ENCODE results near the gene NPTX1. TPM values are rescaled to one million over a fixed set of nuclear protein-coding genes. Genes with fewer than 3 reads are reported as not detected.
"Not testable (repeated sequence)": the region's sequence is repeated elsewhere in the genome, so short reads cannot be mapped to it uniquely, and the experiment has no call there.

Gene NPTX1
- 0.07 TPM in 2 replicates for total RNA-seq

DNA sequence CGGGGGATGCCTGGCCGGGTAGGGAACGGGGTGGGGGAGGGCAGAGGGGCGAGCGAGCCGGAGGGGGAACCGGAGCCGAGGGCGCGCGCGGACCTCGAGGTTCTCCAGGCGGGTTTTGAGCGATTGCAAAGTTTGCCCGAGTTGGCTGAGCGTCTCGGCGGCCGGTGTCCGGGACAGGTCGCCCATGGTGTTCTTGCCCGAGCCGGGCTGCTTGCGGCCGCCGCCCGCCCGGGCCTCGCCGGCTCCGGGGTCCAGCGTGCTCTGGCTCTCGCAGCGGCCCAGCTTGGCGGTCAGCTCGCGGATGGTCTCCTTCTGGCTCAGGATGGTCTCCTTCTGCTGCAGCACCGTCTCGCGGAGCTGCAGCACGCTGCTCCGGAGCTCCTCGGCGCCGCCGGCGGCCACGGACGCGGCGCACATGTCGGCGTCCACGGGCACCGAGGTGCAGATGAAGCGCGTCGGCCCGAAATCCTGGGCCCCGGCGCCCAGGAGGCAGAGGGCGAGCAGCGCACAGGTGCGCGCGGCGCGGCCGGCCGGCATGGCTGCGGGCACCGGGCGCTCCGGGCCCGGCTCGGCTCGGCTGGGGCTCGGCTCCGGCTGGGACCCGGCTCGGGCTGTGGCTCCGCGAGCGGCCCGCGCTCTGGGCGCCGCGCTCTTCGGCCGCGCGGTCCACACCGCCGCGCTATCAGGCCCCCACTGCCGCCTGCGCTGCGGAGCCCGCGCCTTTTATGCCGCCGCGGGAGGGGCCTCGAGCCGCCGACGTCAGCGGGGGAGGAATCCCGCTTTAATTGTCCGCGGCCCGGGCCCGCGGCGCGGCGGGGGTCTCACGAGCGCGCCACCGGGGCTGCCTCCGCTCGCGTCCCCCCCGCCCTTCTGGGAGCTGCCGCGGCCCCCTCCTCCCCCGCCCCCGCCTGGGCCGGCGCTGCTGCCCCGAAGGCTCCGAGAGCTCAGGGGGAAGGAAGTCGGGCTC is at the start of gene NPTX1:
TSS of gene NPTX1 (minus strand) at position 698 of the 967 bp plus-strand sequence. CDS start at position 537, 161 bp downstream.
- no peak for DNase-seq (ENCODE audit: low read depth, low spot score)

DNA sequence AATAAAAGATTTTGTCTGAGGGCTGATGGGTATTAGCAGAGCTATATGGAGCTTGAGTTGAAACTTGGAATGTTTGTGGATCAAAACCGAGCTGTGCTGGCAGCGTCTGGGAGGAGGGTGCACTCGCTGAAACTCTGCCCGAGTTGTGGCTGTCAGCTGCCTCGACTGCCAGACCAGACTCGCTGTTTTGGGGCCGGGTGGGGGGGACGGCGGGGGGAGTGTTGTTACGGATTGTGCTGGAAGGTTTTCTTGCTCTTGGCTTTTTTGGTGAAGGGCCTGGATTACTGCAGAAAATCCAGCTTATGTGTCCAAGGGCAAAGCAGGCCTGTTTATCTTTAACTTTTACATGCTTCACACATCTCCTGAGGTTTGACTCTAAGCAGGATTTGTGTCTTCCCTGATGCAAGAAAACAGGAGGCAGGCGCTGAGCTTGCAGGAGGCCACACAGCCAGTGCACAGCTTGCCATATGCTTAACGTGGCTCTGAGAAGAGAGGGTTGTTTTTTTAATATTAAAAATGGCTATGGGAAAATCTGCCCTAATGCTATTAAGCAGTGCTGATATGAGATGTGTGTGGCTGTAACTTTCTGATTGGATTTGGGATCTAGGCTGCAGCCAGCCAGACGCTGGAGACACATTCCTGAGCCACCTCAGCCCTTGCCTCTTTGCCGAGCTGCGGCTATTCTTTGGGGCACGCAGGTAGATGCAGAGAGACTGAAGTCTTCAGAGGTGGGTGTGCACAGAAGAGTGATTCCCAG is 47.7 kb upstream of the NPTX1 start:
- DNase-seq (ENCODE audit: low read depth, low spot score), result no peak

DNA sequence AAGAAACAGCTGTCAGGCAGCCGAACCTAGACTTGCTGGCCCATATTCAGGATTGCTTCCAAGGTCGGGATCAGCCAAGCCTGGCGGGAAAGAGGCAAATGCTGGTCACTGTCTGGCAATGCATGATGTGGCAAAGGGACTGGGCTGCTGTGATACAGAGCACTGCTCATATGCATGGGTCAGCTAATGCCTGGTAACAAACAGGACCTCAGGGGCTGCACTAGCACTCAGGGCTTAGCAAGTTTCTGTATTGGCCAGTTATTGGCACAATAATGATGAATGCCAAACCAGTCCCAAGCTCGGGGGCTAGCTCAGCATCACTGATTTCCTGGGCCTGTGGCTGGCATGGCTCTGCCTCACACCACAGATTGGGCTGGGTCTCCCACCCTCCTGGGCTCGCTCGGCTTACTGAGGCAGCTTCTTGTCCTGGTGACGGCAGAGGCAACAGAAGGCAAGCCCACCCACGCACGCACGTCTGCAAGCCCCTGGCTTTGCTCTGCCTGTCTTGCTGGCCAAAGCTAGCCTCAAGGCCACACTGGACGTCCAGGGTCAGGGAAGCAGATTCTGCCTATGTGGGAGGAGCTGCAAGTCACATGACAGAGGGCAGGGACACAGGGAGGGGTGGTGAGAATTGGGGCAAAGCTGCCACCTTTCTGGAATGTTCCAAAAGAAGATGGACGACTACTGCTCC is 46.8 kb upstream of the NPTX1 start:
- no peak for DNase-seq (ENCODE audit: low read depth, low spot score)

DNA sequence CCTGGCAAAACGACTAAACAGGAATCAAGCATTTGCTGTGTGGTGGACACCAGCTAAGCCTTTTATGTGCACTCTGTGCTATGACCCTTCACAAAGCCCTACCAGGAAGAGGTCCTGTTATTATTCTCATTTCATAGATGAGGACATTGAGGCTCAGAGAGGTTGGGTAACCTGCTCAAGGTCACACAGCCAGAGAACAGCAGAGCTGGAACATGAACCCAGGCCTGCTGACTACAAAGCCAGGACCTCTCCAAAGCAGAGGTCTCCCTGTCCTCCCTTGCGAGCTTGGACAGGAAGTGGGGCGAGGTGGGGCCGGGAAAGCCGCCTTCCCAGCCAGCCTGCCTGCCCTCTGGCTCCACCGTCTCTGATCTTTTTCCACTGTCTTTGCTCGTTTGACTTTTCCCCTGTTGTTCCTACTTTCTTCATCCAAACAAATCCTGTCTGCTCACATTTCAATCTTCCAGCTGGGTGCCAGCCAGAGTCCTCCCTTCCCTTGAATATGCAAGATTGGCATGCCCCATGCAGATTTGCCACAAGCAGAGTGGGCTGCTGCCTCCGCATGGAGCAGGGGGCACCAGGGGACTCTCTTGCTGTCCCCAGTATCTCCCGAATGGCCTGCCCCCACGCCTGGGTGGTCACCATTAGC is 44.5 kb upstream of the NPTX1 start:
- DNase-seq (ENCODE audit: low read depth, low spot score), result no peak

- no peak for DNase-seq (ENCODE audit: low read depth, low spot score)
Measured at GRCh38 chr17:80519091-80519781, 42.8 kb upstream of the NPTX1 start.

- DNase-seq (ENCODE audit: low read depth, low spot score), result no peak
Measured at GRCh38 chr17:80518392-80518791, 42.0 kb upstream of the NPTX1 start.

GRCh38 chr17:80517641-80518040 is 41.2 kb upstream of the NPTX1 start:
- no peak for DNase-seq (ENCODE audit: low read depth, low spot score)

DNA sequence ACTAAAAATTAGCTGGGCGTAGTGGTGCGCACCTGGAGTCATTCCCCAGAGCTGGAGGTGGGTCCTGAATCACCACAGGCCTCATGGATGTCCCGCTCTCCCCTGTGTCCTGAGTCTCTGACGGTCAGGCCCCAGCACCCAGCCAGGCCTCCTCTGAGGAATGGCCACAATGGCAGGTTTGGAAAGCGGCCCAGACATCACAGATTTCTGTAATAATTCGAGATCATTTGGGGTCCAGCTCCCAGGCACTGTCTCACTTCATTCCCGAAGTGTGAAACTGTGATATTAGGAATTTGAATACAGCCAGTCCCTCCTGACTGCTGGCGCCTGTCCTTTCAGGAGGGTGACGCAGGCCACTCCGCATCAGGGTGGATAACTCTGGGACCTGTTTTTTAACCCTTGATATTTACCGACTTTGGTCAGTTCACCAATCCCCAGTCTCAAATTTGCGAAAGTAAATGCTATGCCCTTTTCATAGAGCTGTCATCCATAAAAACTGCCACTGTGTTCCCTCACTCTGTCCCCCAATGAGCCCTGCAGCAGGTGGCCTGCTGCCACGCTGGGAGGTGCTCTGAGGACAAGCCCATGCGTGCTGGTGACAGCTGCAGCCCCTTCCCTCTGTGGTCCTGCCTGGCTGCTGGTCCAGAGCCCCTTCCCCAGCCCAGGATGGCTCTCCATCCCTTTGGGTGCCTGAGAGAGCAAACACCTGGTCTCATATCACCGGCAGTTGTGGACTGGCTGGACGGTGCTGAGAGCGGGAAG is 39.9 kb upstream of the NPTX1 start:
- DNase-seq (ENCODE audit: low read depth, low spot score), result no peak

DNA sequence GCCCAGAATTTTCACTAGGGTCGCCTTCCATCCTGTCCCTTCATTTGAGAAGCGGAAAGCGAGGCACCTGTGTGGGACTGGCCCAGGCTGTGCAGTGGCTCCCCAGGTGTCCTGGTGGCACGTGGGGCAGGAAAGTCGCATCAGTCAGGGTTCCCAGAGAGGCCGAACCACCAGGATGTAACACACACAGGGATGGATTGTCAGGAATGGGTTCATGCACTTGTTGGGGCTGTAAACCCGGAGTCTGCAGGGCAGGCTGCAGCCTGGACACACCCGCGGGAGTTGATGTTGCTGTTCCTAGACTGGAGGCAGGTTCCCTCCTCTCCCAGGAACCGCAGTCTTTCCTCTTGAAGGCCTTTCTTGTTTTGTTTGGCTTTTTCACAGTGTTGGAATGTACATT is 37.5 kb upstream of the NPTX1 start:
- DNase-seq (ENCODE audit: low read depth, low spot score), result no peak

DNA sequence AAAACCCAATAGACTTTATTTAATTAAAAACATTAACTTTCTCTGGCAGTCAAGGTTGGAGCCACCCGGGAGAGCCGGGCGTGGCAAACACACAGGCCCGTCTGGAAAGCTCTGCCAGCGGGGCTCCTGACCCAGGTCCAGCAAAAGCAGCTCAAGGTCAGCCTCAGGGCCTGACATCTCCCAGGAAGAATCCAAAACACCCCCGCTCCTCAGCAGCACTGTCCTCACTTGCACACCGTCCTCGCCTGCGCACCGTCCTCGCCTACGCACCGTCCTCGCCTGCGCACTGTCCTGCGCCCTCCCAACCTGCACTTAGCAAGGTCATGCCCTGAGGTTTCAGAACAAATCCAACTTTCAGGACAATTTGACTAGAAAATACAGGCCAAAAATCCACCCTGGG is 36.8 kb upstream of the NPTX1 start:
- DNase-seq (ENCODE audit: low read depth, low spot score), result no peak

DNA sequence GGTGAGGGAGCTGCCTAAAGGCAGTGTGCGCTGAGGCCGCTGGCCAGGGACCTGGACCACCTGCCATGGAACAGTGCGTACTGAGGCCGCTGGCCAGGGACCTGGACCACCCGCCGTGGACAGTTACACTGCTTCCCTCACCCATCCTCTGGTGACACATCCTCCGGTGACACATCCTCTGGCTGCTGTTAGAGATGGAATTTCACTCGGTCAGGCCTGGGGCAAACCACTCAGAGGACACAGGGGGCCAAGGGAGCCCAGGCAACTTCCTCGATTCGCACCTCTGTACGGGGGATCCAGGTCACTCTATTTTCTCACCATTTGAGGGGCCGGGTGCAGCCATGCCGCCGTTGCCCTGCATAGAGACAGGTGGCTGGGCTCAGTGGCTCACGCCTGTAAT is 35.8 kb upstream of the NPTX1 start:
- no peak for DNase-seq (ENCODE audit: low read depth, low spot score)

GRCh38 chr17:80511222-80512180 is 35.1 kb upstream of the NPTX1 start:
- DNase-seq (ENCODE audit: low read depth, low spot score), result no peak

DNA sequence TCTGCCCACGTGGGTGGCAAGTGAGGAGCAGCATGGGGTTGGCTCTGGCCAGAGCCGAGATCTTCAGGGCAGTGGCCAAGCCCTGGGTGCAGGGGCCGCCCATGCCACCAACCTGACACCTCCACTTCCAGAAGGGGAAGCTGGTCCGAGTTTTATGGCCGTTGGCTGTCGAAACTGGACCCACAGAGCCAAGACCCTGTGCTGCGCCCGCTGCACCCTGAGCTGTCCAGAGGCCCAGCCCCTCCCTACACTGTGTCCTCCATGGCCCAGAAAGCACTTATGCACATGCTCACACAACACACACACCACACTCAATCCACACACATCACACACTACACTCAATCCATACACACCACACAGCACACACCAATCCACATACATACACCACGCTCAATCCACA is 34.4 kb upstream of the NPTX1 start:
- no peak for DNase-seq (ENCODE audit: low read depth, low spot score)

DNA sequence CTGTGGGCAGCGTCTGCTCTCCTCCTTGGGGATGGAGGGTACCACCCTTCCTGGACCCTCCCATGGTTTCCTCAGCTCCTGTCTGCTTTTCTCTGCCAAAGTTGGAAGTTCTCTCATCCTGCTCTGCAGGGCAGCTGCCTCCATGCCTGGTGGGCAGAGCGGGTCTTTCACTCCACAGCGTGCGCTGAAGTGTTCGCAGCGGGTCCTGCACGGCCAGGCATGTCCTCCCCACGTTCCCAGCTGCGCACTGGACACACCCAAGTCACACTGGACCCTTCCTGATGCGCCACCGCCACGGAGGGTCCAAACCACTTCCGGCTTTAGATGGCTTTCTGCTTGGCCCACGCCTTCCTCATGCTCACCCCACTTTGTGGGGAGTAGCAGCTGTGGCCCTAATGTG is 33.7 kb upstream of the NPTX1 start:
- no peak for DNase-seq (ENCODE audit: low read depth, low spot score)

DNA sequence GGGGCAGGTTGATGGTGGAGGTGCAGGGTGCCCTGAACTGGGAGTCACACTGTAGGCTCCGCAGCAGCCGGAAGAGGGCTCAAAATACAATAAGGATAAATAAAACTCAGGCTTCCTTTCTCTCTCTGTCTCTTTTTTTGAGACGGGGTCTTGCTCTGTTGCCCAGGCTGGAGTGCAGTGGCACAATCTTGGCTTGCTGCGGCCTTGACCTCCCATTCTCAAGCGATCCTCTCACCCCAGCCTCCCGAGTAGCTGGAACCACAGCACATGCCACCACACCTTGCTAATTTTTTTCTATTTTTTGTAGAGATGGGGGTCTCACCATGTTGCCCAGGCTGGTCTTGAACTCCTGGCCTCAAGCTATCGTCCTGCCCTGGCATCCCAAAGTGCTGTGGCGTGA is 32.9 kb upstream of the NPTX1 start:
- DNase-seq (ENCODE audit: low read depth, low spot score), result no peak

DNA sequence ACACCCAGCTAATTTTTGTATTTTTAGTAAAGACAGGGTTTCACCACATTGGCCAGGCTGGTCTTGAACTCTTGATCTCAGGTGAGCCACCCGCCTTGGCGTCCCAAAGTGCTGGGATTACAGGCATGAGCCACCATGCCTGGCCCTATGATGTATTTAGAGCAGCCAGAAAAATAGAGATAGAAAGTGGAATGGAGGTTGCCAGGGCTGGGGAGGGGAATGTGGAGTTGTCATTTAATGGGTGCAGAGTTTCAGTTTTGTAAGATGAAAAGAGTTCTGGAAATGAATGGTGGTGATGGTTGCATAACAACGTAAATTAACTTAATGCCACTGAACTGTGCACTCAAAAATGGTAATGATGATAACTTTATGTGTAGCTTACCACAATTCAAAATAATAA is 31.6 kb upstream of the NPTX1 start:
- DNase-seq (ENCODE audit: low read depth, low spot score), result no peak

DNA sequence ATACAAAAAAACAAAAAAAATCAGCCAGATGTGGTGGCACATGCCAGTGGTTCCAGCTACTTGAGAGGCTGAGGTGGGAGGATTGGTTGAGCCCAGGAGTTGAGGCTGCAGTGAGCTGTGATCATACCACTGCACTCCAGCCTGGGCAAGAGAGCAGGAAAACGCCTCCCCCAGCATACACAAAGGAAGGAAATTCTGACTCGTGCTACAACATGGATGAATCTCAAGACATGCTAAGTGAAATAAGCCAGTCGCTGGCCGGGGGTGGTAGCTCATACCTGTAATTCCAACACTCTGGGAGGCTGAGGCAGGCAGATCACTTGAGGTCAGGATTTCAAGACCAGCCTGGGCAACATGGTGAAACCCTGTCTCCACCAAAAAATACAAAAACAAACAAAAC is 30.8 kb upstream of the NPTX1 start:
- DNase-seq (ENCODE audit: low read depth, low spot score), result not testable (repeated sequence)

- DNase-seq (ENCODE audit: low read depth, low spot score), result no peak
Measured at GRCh38 chr17:80504686-80505413, 28.4 kb upstream of the NPTX1 start.

All from pulmonary artery endothelial cell (primary cell).